Stimulated activated CD8-positive, alpha-beta memory T cell treated with anti-CD3 and anti-CD28 coated beads, Interleukin-15, amount 100 ng/mL, for 24 hours (primary cell): ENCODE results near the gene PLEKHB1.
"Not testable (repeated sequence)": the region's sequence is repeated elsewhere in the genome, so short reads cannot be mapped to it uniquely, and the experiment has no call there.

Experiments used
- DNase-seq: peaks from one replicate; pipeline ENCODE4 v3.0.0-alpha.2; 2020; ENCODE audit warnings: low read depth

Gene PLEKHB1

DNA sequence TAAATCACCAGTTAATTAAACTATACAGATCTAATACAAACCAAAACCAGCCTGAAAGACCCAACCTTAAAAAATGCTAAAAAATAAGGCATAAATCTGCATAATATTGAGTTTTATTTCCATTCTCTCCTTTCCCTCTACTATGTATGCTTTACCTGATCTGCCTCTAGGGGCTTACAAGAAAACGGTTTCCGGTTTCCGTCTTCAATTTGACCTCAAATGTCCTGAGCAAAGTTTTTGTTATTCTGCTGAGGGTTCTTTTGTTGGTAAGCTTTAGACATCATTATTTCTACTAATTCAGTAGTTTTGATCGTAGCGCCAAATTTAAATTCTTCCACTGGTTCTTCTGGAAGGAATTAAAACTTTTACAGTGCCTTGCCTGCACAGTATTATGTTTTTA, 30.2 kb downstream of the PLEKHB1 start:
- not testable (repeated sequence) for DNase-seq

- DNase-seq: no peak
These were observed 34.3 kb downstream of the PLEKHB1 start for GRCh38 chr11:73680687-73681086.

GRCh38 chr11:73693899-73694525, 47.6 kb downstream of the PLEKHB1 start:
- no peak for DNase-seq

- no peak for DNase-seq
These were observed 58.7 kb downstream of the PLEKHB1 start for GRCh38 chr11:73705053-73705452.

GRCh38 chr11:73710964-73711363, 64.6 kb downstream of the PLEKHB1 start:
- no peak for DNase-seq
